Stomach (tissue), 9 donors: ENCODE data around the gene SSH3. TPM values are rescaled to one million over a fixed set of nuclear protein-coding genes. Genes with fewer than 3 reads are reported as not detected.
A peak's percentile ranks its signal among the peaks of the same experiment; 100 is the strongest.

Experiments
- DNase-seq, 2 donors: peaks; one replicate each; pipeline versions ENCODE4 v3.0.0 to v3.0.0-alpha.2; 2013 to 2019
- H3K27ac ChIP-seq, 5 donors: fragments of 200-600 bp in 4 of 5; sonication (generic) in 4 of 5; one replicate each; pipeline ENCODE4 v1.5.1; 2013 to 2019; ENCODE audit warnings: mild to moderate bottlenecking in 1 of 5, moderate library complexity in 1 of 5
- H3K27me3 ChIP-seq, 3 donors: fragments of 200-600 bp; sonication (generic); one replicate each; pipeline ENCODE4 v1.5.1; 2017 to 2019; ENCODE audit warnings: mixed run types in 1 of 3
- H3K36me3 ChIP-seq, 4 donors: fragments of 200-600 bp; sonication (generic); 1 replicate in 3 of 4; 2 replicates in 1 of 4; pipeline ENCODE4 v1.5.1; 2016 to 2019
- H3K4me1 ChIP-seq, 4 donors: fragments of 200-600 bp; sonication (generic); one replicate each; pipeline ENCODE4 v1.5.1; 2016 to 2019
- H3K4me3 ChIP-seq, 4 donors: fragments of 200-600 bp; sonication (generic) in 3 of 4; one replicate each; pipeline ENCODE4 v1.5.1; 2016 to 2019; ENCODE audit warnings: mild to moderate bottlenecking in 1 of 4
- H3K9me3 ChIP-seq, 4 donors: fragments of 200-600 bp; sonication (generic); one replicate each; pipeline ENCODE4 v1.5.1; 2016 to 2019
- CTCF ChIP-seq, 7 experiments: fragments of 450-650 bp in 4 of 7; fragments of 200-600 bp in 3 of 7; sonication (generic) in 3 of 7; IDR thresholded peaks; one replicate each; pipeline ENCODE4 v1.5.1; 2016 to 2019; ENCODE audit warnings: antibody characterized with exemption in 7 of 7, control low read depth in 2 of 7, mild to moderate bottlenecking in 1 of 7
- EP300 ChIP-seq: sonication (generic); formaldehyde crosslinking; IDR thresholded peaks from one replicate; pipeline ENCODE4 v1.6.1; 2017; ENCODE audit warnings: antibody characterized with exemption
- POLR2A ChIP-seq, 4 donors: fragments of 450-650 bp; IDR thresholded peaks; one replicate each; pipeline ENCODE4 v1.6.1; 2016; ENCODE audit warnings: antibody characterized with exemption in 4 of 4, control low read depth in 2 of 4, mild to moderate bottlenecking in 1 of 4, moderate library complexity in 1 of 4
- POLR2AphosphoS5 ChIP-seq, 3 donors: sonication (generic); formaldehyde crosslinking; IDR thresholded peaks; one replicate each; pipeline ENCODE4 v1.6.1; 2016; ENCODE audit warnings: antibody characterized with exemption in 3 of 3
- WGBS, 5 donors: extraction: QIAGEN DNeasy Blood & Tissue Kit in 3 of 5; methylation state at CpG; one replicate each; pipeline versions ENCODE4 v1.1.5 to v1.1.7; 2013 to 2018; 5-methylcytosine and 5-hydroxymethylcytosine counted together
- intact Hi-C: fragments of 100-400 bp; cut with DNase I; formaldehyde crosslinking; loops from one replicate; pipeline ENCODE4 v1.15.1; 2023; ENCODE audit warnings: low total_unique reads
- polyA plus RNA-seq, 3 donors: library from polyadenylated mRNA; stranded (reverse); fragments of 200-250 nt; gene quantifications; one replicate each; pipeline ENCODE4 v1.2.3, GENCODE V29; 2013
- total RNA-seq, 5 donors: library from RNA; depleted of rRNA; stranded (reverse); fragments of >200 nt; gene quantifications; one replicate each; pipeline versions ENCODE4 v1.1.0 to v1.2.3, GENCODE V29; 2014 to 2016
- donor health status: healthy with polysubstance abuse.
- donor health status: Bipolar disorder and iron deficiency.
- donor health status: healthy.

SSH3 gene
- total and polyA plus RNA-seq, 8 donors, result 18.8 to 217 (median 34.9) TPM

- intact Hi-C loops, result no loop called here
- Histone ChIP-seq H3K27me3 (no peaks in the 10 kb centered on the region), H3K9me3 (no peaks in the 10 kb centered on the region), H3K4me3 (peak overlapping the region in 3 of 4 donors; percentile 28 to 38 (median 28)), H3K36me3 (peaks cover 46 to 69% (median 53%) of the 10 kb centered on the region in 4 donors), H3K27ac (peak overlapping the region; percentile 87 to 95 (median 92)), H3K4me1 (peaks cover 56 to 99% (median 72%) of the 10 kb centered on the region in 4 donors)
- 81 to 90% (median 86%) methylated on average over 9 to 14 of the region's 14 CpGs for WGBS, 5 donors
- no peak for DNase-seq
- no peak for TF ChIP-seq EP300
- TF ChIP-seq CTCF (IDR thresholded peaks at IDR 0.05), result no peak
- TF ChIP-seq POLR2AphosphoS5 (IDR thresholded peaks at IDR 0.05), result no peak
- TF ChIP-seq POLR2A (IDR thresholded peaks at IDR 0.05), result no peak
Observed at GRCh38 chr11:67278135-67278938, 25.0 kb upstream of the SSH3 start.

GRCh38 chr11:67278939-67279588 is 24.3 kb upstream of the SSH3 start:
- Histone ChIP-seq H3K4me3 (peak overlapping the region in 1 of 4 donors; percentile 38), H3K36me3 (peaks cover 53 to 77% (median 60%) of the 10 kb centered on the region in 4 donors), H3K27me3 (no peaks in the 10 kb centered on the region), H3K4me1 (peaks cover 49 to 92% (median 65%) of the 10 kb centered on the region in 4 donors), H3K27ac (peak overlapping the region; percentile 87 to 95 (median 92)), H3K9me3 (no peaks in the 10 kb centered on the region)
- intact Hi-C loops, result no loop called here
- no peak for DNase-seq
- no peak for TF ChIP-seq POLR2AphosphoS5 (IDR thresholded peaks at IDR 0.05)
- TF ChIP-seq CTCF (IDR thresholded peaks at IDR 0.05), result no peak
- TF ChIP-seq POLR2A (IDR thresholded peaks at IDR 0.05), result no peak
- no peak for TF ChIP-seq EP300
- 82 to 91% (median 85%) methylated on average over 10 to 14 of the region's 14 CpGs for WGBS, 5 donors

GRCh38 chr11:67279589-67280340 is 23.6 kb upstream of the SSH3 start:
- no peak for TF ChIP-seq POLR2A (IDR thresholded peaks at IDR 0.05)
- TF ChIP-seq EP300, result no peak
- no peak for TF ChIP-seq POLR2AphosphoS5 (IDR thresholded peaks at IDR 0.05)
- no peak for TF ChIP-seq CTCF (IDR thresholded peaks at IDR 0.05)
- no peak overlapping the region for H3K4me3 ChIP-seq
- H3K36me3 ChIP-seq, result peaks cover 60 to 80% (median 67%) of the 10 kb centered on the region in 4 donors
- H3K27ac ChIP-seq, result peak overlapping the region in 4 of 5 donors; percentile 25 to 95 (median 91)
- H3K9me3 ChIP-seq, result no peaks in the 10 kb centered on the region
- no peaks in the 10 kb centered on the region for H3K27me3 ChIP-seq
- WGBS, 5 donors, result 70 to 82% (median 77%) methylated on average over 14 to 17 of the region's 17 CpGs
- intact Hi-C loops, result no loop called here
- DNase-seq, result no peak
- H3K4me1 ChIP-seq, result peaks cover 43 to 88% (median 58%) of the 10 kb centered on the region in 4 donors

GRCh38 chr11:67280341-67280787 is 23.0 kb upstream of the SSH3 start:
- H3K27ac ChIP-seq, result peak overlapping the region in 4 of 5 donors; percentile 25 to 95 (median 91)
- intact Hi-C loops, result no loop called here
- peaks cover 38 to 88% (median 54%) of the 10 kb centered on the region in 4 donors for H3K4me1 ChIP-seq
- 74 to 86% (median 82%) methylated on average over 13 of the region's 13 CpGs for WGBS, 5 donors
- TF ChIP-seq CTCF (IDR thresholded peaks at IDR 0.05) (no peak), POLR2A (IDR thresholded peaks at IDR 0.05) (no peak), POLR2AphosphoS5 (IDR thresholded peaks at IDR 0.05) (no peak), EP300 (no peak)
- no peaks in the 10 kb centered on the region for H3K27me3 ChIP-seq
- peaks cover 66 to 80% (median 71%) of the 10 kb centered on the region in 4 donors for H3K36me3 ChIP-seq
- DNase-seq, result no peak
- no peaks in the 10 kb centered on the region for H3K9me3 ChIP-seq
- no peak overlapping the region for H3K4me3 ChIP-seq
